Neural progenitor cell (in vitro differentiated cells): Measurements from ENCODE around the gene ASXL3.

ENCODE experiments used
- EZH2 ChIP-seq: fragments of 200-600 bp; sonication (generic); IDR thresholded peaks from 2 replicates; pipeline ENCODE4 v1.6.1; 2017; ENCODE audit warnings: antibody characterized with exemption, mild to moderate bottlenecking, moderate library complexity
- EZH2phosphoT487 ChIP-seq: fragments of 200-600 bp; sonication (generic); IDR thresholded peaks from 2 replicates; pipeline ENCODE4 v1.6.1; 2017; ENCODE audit warnings: antibody characterized with exemption

- TF ChIP-seq EZH2phosphoT487, result no peak
- TF ChIP-seq EZH2, result no peak
These were observed 45.0 kb upstream of the ASXL3 start for GRCh38 chr18:33532978-33533377.
